ENCODE measurements around the gene ABHD17A. TPM values are rescaled to one million over a fixed set of nuclear protein-coding genes. Genes with fewer than 3 reads are reported as not detected.

ABHD17A gene
- total RNA-seq, 1 experiment from 2014 or later, result 27.0 TPM

GRCh38 chr19:1854542-1855039 is 30.7 kb downstream of the ABHD17A start:
- DNase-seq (ENCODE audit: extremely low read depth, low read depth), result no peak

DNA sequence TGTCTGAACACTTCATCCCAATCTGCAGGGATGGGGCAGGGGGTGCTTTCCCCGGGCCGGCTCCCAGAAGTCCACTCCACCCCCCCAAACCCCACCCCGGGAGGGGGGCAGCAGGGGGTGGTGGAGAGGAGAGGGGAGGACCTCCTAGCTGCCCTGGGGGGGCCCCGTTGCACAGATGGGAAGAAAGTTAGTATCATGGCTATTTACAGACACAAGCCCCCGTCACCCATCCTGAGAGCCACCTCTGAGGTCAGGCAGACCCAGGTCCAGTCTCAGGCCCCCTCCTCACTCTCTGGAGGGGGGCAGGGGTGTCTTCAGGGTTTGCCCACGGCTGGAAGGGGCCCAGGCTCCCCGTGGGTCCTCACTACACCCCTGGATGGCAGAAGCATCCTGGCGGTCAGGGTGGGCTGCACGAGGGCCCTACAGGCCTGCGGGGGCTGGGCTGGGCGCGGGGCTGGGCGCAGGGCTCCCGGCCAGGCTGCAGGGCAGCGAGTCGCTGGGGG is 31.2 kb downstream of the ABHD17A start:
- DNase-seq (ENCODE audit: extremely low read depth, low read depth), result no peak

DNA sequence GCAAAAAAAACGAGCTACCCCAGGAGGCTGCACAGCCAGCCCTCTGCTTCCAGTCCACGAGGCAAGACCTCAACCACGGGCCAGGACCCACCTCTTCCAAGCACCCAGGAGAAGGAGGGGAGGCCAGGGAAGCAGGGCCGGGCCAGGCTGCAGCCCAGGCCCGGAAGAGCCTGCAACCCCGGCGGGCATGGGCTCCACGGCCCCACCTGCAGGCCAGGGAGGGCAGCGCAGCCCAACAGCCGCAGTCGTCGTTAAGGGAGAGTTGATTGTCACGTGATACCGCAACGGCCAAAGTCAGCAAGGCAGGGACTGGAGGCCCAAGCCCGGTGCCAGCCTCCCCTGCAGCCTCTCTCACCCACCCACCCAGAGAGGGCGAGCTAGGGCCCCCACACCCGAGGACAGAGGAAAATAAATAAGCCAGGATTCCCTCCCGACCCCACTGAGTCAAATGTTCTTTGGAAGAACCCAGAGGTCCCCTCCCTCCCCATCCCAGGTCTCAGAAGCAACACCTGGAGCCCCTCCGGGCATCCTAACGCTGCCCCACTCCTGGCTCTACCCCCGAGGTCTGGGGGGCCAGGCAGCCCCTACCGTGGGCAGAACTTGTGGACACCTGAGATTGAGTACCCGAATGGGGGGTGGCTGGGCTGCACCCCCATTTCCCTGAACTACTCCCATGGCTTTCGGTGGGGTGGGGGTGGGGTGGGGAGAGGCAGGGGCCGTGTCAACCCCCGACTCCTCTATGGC is 31.8 kb downstream of the ABHD17A start:
- DNase-seq (ENCODE audit: extremely low read depth, low read depth), result peak; percentile 69

GRCh38 chr19:1852581-1853128 is 32.6 kb downstream of the ABHD17A start:
- DNase-seq (ENCODE audit: extremely low read depth, low read depth), result no peak

- DNase-seq (ENCODE audit: extremely low read depth, low read depth), result no peak
Observed at GRCh38 chr19:1851654-1852580, 33.4 kb downstream of the ABHD17A start.

DNA sequence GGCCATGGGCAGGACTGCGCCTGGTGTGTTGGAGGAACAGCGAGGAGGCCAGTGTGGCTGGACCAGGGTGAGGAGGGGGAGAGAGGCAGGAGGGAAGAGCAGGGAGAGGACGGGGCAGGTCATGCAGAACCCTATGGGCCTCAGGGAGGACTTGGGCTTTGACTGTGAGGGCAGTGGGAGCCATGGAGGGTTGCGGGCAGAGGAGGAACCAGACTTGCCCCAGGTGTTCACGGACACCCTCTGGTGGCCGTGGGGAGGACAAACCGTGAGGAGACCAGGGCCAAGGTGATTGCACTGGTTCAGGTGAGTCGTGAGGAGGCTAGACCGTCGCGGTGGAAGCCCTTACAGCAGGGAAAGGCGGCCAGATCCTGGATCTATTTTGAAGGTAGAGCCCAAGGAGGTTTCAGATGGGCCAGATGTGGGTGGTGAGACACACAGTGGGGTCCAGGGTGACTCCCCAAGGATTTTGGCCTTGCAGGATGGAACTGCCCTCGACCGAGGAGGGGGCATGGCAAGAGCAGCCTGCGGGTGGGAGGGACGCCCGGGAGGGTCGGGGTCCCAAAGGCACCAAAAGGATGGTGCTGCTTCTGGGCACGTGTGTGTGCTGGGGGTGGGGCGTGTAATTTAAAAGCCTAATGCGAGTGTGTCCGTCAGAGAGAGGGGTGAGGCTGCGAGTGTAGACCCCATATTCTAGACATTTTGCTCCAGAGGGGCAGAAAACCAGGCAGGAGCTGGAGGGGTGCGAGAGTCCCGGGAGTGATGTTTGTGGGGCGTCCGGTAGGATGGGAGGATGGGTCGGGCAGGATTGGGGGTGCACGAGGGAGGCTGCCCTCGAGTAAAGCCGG is 34.3 kb downstream of the ABHD17A start:
- DNase-seq (ENCODE audit: extremely low read depth, low read depth), result no peak

- no peak for DNase-seq (ENCODE audit: extremely low read depth, low read depth)
Observed at GRCh38 chr19:1849886-1850398, 35.4 kb downstream of the ABHD17A start.

- no peak for DNase-seq (ENCODE audit: extremely low read depth, low read depth)
Observed at GRCh38 chr19:1849132-1849474, 36.2 kb downstream of the ABHD17A start.

GRCh38 chr19:1848399-1849131 is 36.7 kb downstream of the ABHD17A start, which contains the start of gene REXO1:
Gene REXO1, minus strand, starts transcription at chr19:1848483. Its CDS starts 125 bp downstream, at chr19:1848358.
- DNase-seq (ENCODE audit: extremely low read depth, low read depth), result peak; percentile 87

GRCh38 chr19:1847684-1848398 is 37.5 kb downstream of the ABHD17A start:
- no peak for DNase-seq (ENCODE audit: extremely low read depth, low read depth)

GRCh38 chr19:1847348-1847683 is 38.0 kb downstream of the ABHD17A start:
- no peak for DNase-seq (ENCODE audit: extremely low read depth, low read depth)

DNA sequence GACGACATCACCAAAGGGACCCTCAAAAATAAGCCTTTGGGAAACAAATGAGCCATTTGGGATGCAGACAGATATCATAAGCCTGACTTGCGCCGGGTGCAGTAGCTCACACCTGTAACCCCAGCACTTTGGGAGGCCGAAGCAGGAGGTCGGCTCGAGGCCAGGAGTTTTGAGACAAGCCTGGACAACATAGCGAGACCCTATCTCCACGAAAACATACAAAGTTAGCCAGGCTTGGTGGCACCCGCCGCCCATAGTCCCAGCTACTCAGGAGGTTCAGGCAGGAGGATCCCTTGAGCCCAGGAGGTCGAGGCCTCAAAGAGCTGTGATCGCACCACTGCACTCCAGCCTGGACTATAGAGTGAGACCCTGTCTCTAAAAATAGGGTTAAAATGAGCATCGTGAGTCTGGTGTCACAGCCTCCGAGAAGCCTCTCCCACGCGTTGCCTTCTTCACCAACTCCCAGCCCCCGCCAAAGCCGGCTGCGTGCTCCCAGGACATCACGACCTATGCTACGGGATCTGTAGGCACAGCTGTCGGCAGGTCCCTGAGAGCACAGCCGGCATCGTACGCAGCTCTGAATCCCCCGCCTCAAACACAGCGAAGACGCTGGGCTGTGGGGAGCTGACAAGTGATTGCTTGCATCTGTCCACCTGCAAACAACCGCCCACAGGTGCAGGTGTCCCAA is 38.6 kb downstream of the ABHD17A start:
- DNase-seq (ENCODE audit: extremely low read depth, low read depth), result no peak

GRCh38 chr19:1845642-1846041 is 39.7 kb downstream of the ABHD17A start:
- DNase-seq (ENCODE audit: extremely low read depth, low read depth), result no peak

- no peak for DNase-seq (ENCODE audit: extremely low read depth, low read depth)
Observed at GRCh38 chr19:1845125-1845515, 40.2 kb downstream of the ABHD17A start.

DNA sequence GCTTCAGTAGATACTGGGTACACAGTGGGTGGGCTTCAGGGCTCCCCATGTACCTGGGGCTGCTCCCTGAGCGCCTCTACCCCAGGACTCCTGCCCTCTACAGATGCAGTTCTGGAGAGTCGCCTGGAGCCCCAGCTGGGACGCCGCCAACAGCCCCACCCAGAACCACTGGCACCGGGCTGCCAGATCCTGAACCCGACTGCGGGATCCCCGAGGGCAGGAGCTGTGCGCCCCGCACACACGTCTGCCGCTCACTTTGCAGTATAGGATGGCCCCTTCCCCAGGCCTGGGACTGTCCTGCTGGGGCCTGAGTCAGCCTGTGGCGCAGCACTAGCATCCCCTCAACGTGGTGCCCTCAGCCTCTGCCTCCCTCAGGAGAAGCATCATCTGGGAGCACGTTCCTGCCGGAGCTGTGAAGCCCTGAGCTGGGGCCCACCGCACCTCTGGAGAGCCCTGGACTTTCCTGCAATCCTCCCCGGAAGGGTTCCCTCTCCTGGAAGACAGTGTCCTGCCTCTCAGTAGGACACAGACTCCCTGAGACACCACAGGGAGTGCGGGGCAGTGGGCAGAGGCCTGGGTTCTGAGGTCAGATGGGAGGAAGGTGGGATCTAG is 40.7 kb downstream of the ABHD17A start:
- DNase-seq (ENCODE audit: extremely low read depth, low read depth), result no peak

GRCh38 chr19:1843646-1844394 is 41.5 kb downstream of the ABHD17A start:
- DNase-seq (ENCODE audit: extremely low read depth, low read depth), result no peak

GRCh38 chr19:1843116-1843515 is 42.2 kb downstream of the ABHD17A start:
- DNase-seq (ENCODE audit: extremely low read depth, low read depth), result no peak

Data from NCI-H460 (cell line).